Mucosa of descending colon (tissue), 3 donors: Measurements from ENCODE around the gene LZIC. TPM values are rescaled to one million over a fixed set of nuclear protein-coding genes. Genes with fewer than 3 reads are reported as not detected.

ENCODE experiments used
- ATAC-seq: fragments of 200-7000 bp; cut with Tn5 transposase; one replicate; pipeline ENCODE4 v1.9.1; 2020; ENCODE audit warnings: mild to moderate bottlenecking, moderate library complexity
- DNase-seq, 3 donors: peaks; one replicate each; pipeline ENCODE4 v3.0.0-alpha.2; 2020
- H3K36me3 ChIP-seq: fragments of 200-600 bp; one replicate; pipeline ENCODE4 v1.8.0; 2021; ENCODE audit warnings: low read depth, mild to moderate bottlenecking
- H3K4me1 ChIP-seq: fragments of 200-600 bp; one replicate; pipeline ENCODE4 v1.8.0; 2021; ENCODE audit warnings: low read depth, mild to moderate bottlenecking
- H3K4me3 ChIP-seq: fragments of 200-600 bp; one replicate; pipeline ENCODE4 v1.8.0; 2021; ENCODE audit warnings: mild to moderate bottlenecking
- H3K9me3 ChIP-seq: fragments of 200-600 bp; one replicate; pipeline ENCODE4 v1.8.0; 2021; ENCODE audit warnings: mild to moderate bottlenecking
- intact Hi-C, 2 donors: fragments of 100-400 bp; cut with DNase I in 1 of 2; cut with micrococcal nuclease in 1 of 2; formaldehyde crosslinking; loops; one replicate each; pipeline versions ENCODE4 v1.11.0 to v1.11.1; 2022; cut with DNase I, micrococcal nuclease
- total RNA-seq, 3 donors: library from RNA; stranded (reverse); fragmentation: NEBNext Ultra II Directional in 2 of 3; extraction: Animal tissue kit (Norgen Biotek cat#: 25700) in 2 of 3; gene quantifications; one replicate each; pipeline versions ENCODE4 v1.2.1 to v1.2.4, GENCODE V29; 2021 to 2023
- TF ChIP-seq, protein P1 (sequence below): fragments of 200-600 bp; IDR thresholded peaks from one replicate; pipeline ENCODE4 v1.8.0; 2022; ENCODE audit warnings: antibody characterized with exemption, mild to moderate bottlenecking
- donor health status: DM: no; HTN: no; CAD: no; lungs with moderate emphysema.
- donor health status: DM: no; HTN: no; CAD: no.
- donor health status: DM: no; HTN: yes; CAD: no.

LZIC gene
- total RNA-seq, 3 donors from 2014 or later: 36.3 to 43.7 (median 39.9) TPM

DNA sequence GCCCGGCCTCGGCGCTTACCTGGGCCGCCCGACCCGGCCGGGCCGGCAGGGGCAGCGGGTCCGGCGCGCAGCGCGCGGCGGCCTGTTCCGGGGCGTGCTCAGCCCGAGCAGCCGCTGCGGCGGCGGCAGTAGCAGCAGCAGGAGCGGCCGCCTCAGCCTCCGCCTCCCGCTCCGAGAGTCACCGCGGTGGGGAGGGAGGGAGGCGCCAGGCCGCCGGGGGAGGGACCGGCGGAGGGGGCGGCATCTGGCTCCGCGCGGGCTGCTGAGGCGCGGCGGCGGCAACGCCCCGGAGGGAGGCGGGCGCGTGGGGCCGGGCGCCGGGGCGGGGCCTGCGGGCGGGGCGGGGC is 33.1 kb downstream of the LZIC start, which contains the start of gene CTNNBIP1:
TSS of gene CTNNBIP1 (minus strand) at position 194 of the 347 bp plus-strand sequence. CDS start 38,205 bp downstream, outside the sequence.
- DNase-seq (no peak), ATAC-seq (no peak)
- no peaks in the 10 kb centered on the region for H3K9me3 ChIP-seq
- intact Hi-C loops: no loop called here
- no peaks in the 10 kb centered on the region for H3K36me3 ChIP-seq
- H3K4me3 ChIP-seq: peak within 1 kb of the TSS; percentile 56
- peaks cover 29% of the 10 kb centered on the region for H3K4me1 ChIP-seq
- TF ChIP-seq, protein P1, sequence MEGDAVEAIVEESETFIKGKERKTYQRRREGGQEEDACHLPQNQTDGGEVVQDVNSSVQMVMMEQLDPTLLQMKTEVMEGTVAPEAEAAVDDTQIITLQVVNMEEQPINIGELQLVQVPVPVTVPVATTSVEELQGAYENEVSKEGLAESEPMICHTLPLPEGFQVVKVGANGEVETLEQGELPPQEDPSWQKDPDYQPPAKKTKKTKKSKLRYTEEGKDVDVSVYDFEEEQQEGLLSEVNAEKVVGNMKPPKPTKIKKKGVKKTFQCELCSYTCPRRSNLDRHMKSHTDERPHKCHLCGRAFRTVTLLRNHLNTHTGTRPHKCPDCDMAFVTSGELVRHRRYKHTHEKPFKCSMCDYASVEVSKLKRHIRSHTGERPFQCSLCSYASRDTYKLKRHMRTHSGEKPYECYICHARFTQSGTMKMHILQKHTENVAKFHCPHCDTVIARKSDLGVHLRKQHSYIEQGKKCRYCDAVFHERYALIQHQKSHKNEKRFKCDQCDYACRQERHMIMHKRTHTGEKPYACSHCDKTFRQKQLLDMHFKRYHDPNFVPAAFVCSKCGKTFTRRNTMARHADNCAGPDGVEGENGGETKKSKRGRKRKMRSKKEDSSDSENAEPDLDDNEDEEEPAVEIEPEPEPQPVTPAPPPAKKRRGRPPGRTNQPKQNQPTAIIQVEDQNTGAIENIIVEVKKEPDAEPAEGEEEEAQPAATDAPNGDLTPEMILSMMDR: no peak

DNA sequence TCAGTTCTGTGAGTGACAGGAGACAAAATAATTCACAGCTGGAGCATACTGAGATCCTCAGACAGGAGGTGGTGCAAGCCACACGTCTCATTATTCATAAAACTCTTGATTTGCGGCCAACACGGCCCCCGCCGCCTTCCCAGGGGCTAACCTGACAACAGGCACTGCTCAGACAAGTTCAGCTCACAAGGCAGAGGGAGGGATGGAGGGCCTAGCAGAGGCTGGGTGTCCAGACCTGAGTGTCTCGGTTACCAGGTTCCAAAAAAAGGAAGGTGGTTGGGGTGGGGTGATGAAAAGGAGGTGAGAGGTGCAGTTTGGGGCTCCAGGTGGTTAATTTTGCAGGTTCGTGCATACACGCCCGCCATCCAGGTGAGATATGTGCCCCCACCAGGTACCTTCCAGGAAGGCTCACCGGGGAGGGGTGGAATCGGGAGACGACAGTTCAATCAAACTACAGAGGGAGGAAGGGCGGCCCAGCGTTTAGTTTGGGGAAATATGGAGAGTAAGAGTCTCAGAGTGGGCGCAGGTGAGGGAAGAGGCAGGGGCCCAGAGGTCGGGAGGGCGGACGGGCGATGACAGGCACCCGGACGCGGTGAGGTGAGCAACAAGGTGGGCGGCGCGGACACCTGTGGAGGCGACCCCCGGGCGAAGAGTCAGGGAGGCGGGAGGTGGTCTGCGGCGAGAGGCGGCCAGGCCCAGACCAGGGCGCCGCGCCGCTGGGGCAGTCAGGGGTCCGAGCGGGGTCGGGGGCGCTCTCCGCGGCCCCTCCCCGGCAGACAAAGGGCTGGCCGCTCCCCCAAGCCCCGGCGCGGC is 33.8 kb downstream of the LZIC start:
- H3K4me3 ChIP-seq: peak overlapping the region; percentile 56
- DNase-seq (peak; percentile 48 to 73 (median 71)), ATAC-seq (no peak)
- intact Hi-C loops: no loop called here
- TF ChIP-seq, protein P1: no peak
- no peaks in the 10 kb centered on the region for H3K36me3 ChIP-seq
- H3K9me3 ChIP-seq: no peaks in the 10 kb centered on the region
- H3K4me1 ChIP-seq: peaks cover 29% of the 10 kb centered on the region

DNA sequence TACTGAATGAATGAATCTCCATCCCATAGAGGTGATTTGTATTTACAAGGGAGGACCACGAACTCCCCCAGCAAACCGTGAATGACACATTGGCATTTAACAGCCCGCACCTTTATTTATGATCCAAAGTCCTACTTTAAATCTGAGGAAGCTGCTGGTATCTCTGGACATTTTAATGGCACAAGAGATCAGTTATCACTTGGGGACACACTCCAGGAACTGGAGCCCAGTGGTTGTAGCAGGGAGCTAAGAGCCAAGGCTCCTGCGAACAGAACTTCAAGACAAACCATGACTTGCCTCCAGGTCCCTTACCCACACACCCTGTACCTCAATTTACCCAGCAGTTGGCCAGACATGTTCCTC is 34.3 kb downstream of the LZIC start:
- no peak overlapping the region for H3K4me3 ChIP-seq
- peaks cover 29% of the 10 kb centered on the region for H3K4me1 ChIP-seq
- intact Hi-C loops: no loop called here
- no peaks in the 10 kb centered on the region for H3K9me3 ChIP-seq
- DNase-seq (no peak), ATAC-seq (no peak)
- TF ChIP-seq, protein P1: no peak
- no peaks in the 10 kb centered on the region for H3K36me3 ChIP-seq

DNA sequence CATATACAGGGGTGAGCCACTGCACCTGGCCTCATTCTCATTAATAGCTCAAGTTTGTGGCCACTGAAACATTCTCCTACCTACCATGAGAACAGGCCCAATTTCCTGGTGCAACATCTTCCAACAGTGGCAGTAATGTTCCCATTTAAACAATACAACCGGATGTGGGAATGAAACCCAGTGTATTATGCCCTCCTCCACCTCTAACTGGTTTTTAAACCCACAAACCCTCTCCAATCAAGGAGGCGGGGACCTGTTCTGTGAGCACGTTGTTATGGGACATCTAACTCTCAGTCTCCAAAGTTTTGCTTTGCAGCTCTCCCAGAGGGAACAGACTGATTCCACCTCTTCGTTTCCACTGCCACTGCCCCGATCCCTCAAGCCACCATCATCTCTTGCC is 35.8 kb downstream of the LZIC start:
- Histone ChIP-seq H3K36me3 (no peaks in the 10 kb centered on the region), H3K4me1 (peaks cover 28% of the 10 kb centered on the region), H3K9me3 (no peaks in the 10 kb centered on the region), H3K4me3 (no peak overlapping the region)
- intact Hi-C loops: no loop called here
- DNase-seq (no peak), ATAC-seq (no peak)
- TF ChIP-seq, protein P1: no peak

DNA sequence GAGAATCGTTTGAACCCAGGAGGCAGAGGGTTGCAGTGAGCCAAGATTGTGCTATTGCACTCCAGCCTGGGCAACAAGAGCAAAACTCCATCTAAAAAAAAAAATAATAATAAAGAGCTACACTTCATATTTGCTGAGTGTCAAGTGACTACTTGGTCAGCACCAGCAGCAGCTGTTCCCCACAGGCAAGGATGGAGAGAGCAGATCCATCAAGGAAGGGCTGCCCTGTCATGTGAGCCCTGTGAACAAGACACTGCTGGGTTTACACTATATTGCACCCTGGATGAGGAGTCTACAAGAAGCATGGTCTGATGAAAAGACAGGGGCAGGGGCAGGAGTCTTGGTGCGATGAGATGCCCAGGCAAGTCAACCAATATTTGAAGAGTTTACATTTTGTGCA is 36.7 kb downstream of the LZIC start:
- TF ChIP-seq, protein P1: no peak
- intact Hi-C loops: no loop called here
- DNase-seq (no peak), ATAC-seq (no peak)
- Histone ChIP-seq H3K36me3 (no peaks in the 10 kb centered on the region), H3K4me3 (no peak overlapping the region), H3K9me3 (no peaks in the 10 kb centered on the region), H3K4me1 (peaks cover 22% of the 10 kb centered on the region)
